Neural crest cell (in vitro differentiated cells): ENCODE measurements around the gene TNXB. TPM values are rescaled to one million over a fixed set of nuclear protein-coding genes. Genes with fewer than 3 reads are reported as not detected.
"Not testable (repeated sequence)": the region's sequence is repeated elsewhere in the genome, so short reads cannot be mapped to it uniquely, and the experiment has no call there.

ENCODE experiments used
- DNase-seq: peaks from one replicate; pipeline ENCODE4 v3.0.0; 2021; ENCODE audit warnings: low read depth, mixed read lengths, low spot score
- H3K27ac Mint-ChIP-seq: one replicate; pipeline ENCODE4 v1.8.0; 2021; ENCODE audit warnings: mild to moderate bottlenecking, mixed read lengths; ENCODE audit not compliant: unreplicated experiment
- H3K27me3 Mint-ChIP-seq: 2 replicates; pipeline ENCODE4 v1.8.0; 2021; ENCODE audit warnings: low read depth, mild to moderate bottlenecking, mixed read lengths
- H3K36me3 Mint-ChIP-seq: 2 replicates; pipeline ENCODE4 v1.8.0; 2021; ENCODE audit warnings: low read depth, mild to moderate bottlenecking, mixed read lengths
- H3K4me1 Mint-ChIP-seq: 2 replicates; pipeline ENCODE4 v1.8.0; 2021; ENCODE audit warnings: mixed read lengths
- H3K4me3 Mint-ChIP-seq: one replicate; pipeline ENCODE4 v1.8.0; 2021; ENCODE audit warnings: mild to moderate bottlenecking, mixed read lengths
- H3K9me3 Mint-ChIP-seq: 2 replicates; pipeline ENCODE4 v1.8.0; 2021; ENCODE audit warnings: mixed read lengths
- CTCF ChIP-seq: fragments of 200-600 bp; sonication (generic); conservative IDR thresholded peaks from 2 replicates; pipeline ENCODE4 v1.5.0; 2021; ENCODE audit warnings: antibody characterized with exemption, mild to moderate bottlenecking
- total RNA-seq: library from RNA; stranded (reverse); gene quantifications from 2 replicates; pipeline ENCODE4 v1.2.1, GENCODE V29; 2021

The TNXB gene
- total RNA-seq, 1 donor from 2014 or later = 6.6 TPM

- H3K4me3 Mint-ChIP-seq = no peak overlapping the region
- H3K36me3 Mint-ChIP-seq = no peaks in the 10 kb centered on the region
- no peaks in the 10 kb centered on the region for H3K9me3 Mint-ChIP-seq
- no peak for TF ChIP-seq CTCF
- no peaks in the 10 kb centered on the region for H3K4me1 Mint-ChIP-seq
- DNase-seq = no peak
- no peak overlapping the region for H3K27ac Mint-ChIP-seq
- H3K27me3 Mint-ChIP-seq = no peaks in the 10 kb centered on the region
Observed at GRCh38 chr6:32064706-32065105, 44.4 kb downstream of the TNXB start.

- Mint-ChIP-seq H3K36me3 (no peaks in the 10 kb centered on the region), H3K9me3 (no peaks in the 10 kb centered on the region), H3K4me3 (no peak overlapping the region), H3K4me1 (peaks cover 4% of the 10 kb centered on the region), H3K27ac (no peak overlapping the region), H3K27me3 (no peaks in the 10 kb centered on the region)
- DNase-seq = no peak
- no peak for TF ChIP-seq CTCF
Observed at GRCh38 chr6:32060966-32061655, 48.0 kb downstream of the TNXB start.

- no peak for DNase-seq
- no peaks in the 10 kb centered on the region for H3K36me3 Mint-ChIP-seq
- H3K4me3 Mint-ChIP-seq = no peak overlapping the region
- no peak for TF ChIP-seq CTCF
- H3K27me3 Mint-ChIP-seq = no peaks in the 10 kb centered on the region
- peak overlapping the region; percentile 62 for H3K27ac Mint-ChIP-seq
- H3K9me3 Mint-ChIP-seq = no peaks in the 10 kb centered on the region
- peaks cover 4% of the 10 kb centered on the region for H3K4me1 Mint-ChIP-seq
Observed at GRCh38 chr6:32058511-32058963, 50.6 kb downstream of the TNXB start.

- H3K4me3 Mint-ChIP-seq = no peak overlapping the region
- DNase-seq = no peak
- H3K27me3 Mint-ChIP-seq = no peaks in the 10 kb centered on the region
- H3K36me3 Mint-ChIP-seq = no peaks in the 10 kb centered on the region
- peaks cover 4% of the 10 kb centered on the region for H3K4me1 Mint-ChIP-seq
- TF ChIP-seq CTCF = no peak
- no peak overlapping the region for H3K27ac Mint-ChIP-seq
- H3K9me3 Mint-ChIP-seq = no peaks in the 10 kb centered on the region
Observed at GRCh38 chr6:32057966-32058365, 51.2 kb downstream of the TNXB start.

GRCh38 chr6:32056254-32056653, 52.9 kb downstream of the TNXB start:
- Mint-ChIP-seq H3K27ac (no peak overlapping the region), H3K4me1 (peaks cover 4% of the 10 kb centered on the region), H3K36me3 (no peaks in the 10 kb centered on the region), H3K27me3 (no peaks in the 10 kb centered on the region), H3K4me3 (no peak overlapping the region), H3K9me3 (no peaks in the 10 kb centered on the region)
- no peak for TF ChIP-seq CTCF
- no peak for DNase-seq

GRCh38 chr6:32055756-32056155, 53.4 kb downstream of the TNXB start:
- H3K36me3 Mint-ChIP-seq, H3K27me3 Mint-ChIP-seq, H3K4me1 Mint-ChIP-seq, H3K9me3 Mint-ChIP-seq, DNase-seq, H3K27ac Mint-ChIP-seq, H3K4me3 Mint-ChIP-seq: not testable (repeated sequence)

GRCh38 chr6:32053314-32053713, 55.8 kb downstream of the TNXB start:
- not testable (repeated sequence) for H3K4me1 Mint-ChIP-seq, H3K4me3 Mint-ChIP-seq, H3K36me3 Mint-ChIP-seq, H3K27me3 Mint-ChIP-seq, H3K9me3 Mint-ChIP-seq, DNase-seq, H3K27ac Mint-ChIP-seq

GRCh38 chr6:32052626-32053025, 56.5 kb downstream of the TNXB start:
- not testable (repeated sequence) for H3K9me3 Mint-ChIP-seq, DNase-seq, H3K36me3 Mint-ChIP-seq, H3K27me3 Mint-ChIP-seq, H3K4me3 Mint-ChIP-seq, H3K4me1 Mint-ChIP-seq, H3K27ac Mint-ChIP-seq
